Liver (tissue), 9 donors: ENCODE measurements around the gene NPC1L1. TPM values are rescaled to one million over a fixed set of nuclear protein-coding genes. Genes with fewer than 3 reads are reported as not detected.

Experiments used
- DNase-seq: peaks from one replicate; pipeline ENCODE4 v3.0.0-alpha.2; 2017; ENCODE audit warnings: low spot score
- H3K27ac ChIP-seq, 2 donors: one replicate each; pipeline ENCODE4 v1.7.0; 2013; ENCODE audit warnings: inconsistent platforms in 2 of 2, low read length in 2 of 2, control low read depth in 1 of 2, low read depth in 1 of 2, mild to moderate bottlenecking in 1 of 2
- H3K27me3 ChIP-seq, 4 donors: one replicate each; pipeline versions ENCODE4 v1.6.1 to v1.7.0; 2013; ENCODE audit warnings: low read length in 3 of 4, inconsistent platforms in 1 of 4, mild to moderate bottlenecking in 1 of 4, moderate library complexity in 1 of 4; ENCODE audit not compliant: control insufficient read depth in 4 of 4, insufficient read depth in 4 of 4
- H3K36me3 ChIP-seq, 4 donors: one replicate each; pipeline versions ENCODE4 v1.6.1 to v1.7.0; 2013; ENCODE audit warnings: low read length in 3 of 4, mild to moderate bottlenecking in 3 of 4, low read depth in 1 of 4, moderate library complexity in 1 of 4; ENCODE audit not compliant: control insufficient read depth in 4 of 4, insufficient read depth in 3 of 4
- H3K4me1 ChIP-seq, 4 donors: one replicate each; pipeline versions ENCODE4 v1.6.1 to v1.7.0; 2013; ENCODE audit warnings: low read length in 3 of 4, mild to moderate bottlenecking in 3 of 4, moderate library complexity in 1 of 4; ENCODE audit not compliant: control insufficient read depth in 4 of 4, insufficient read depth in 4 of 4
- H3K4me3 ChIP-seq, 3 donors: one replicate each; pipeline versions ENCODE4 v1.6.1 to v1.7.0; 2013; ENCODE audit warnings: low read length in 3 of 3, control low read depth in 1 of 3, low read depth in 1 of 3, mild to moderate bottlenecking in 1 of 3
- H3K9ac ChIP-seq, 2 donors: one replicate each; pipeline ENCODE4 v1.7.0; 2013; ENCODE audit warnings: low read length in 2 of 2, mild to moderate bottlenecking in 2 of 2, moderate library complexity in 2 of 2, control low read depth in 1 of 2, low read depth in 1 of 2
- H3K9me3 ChIP-seq, 4 donors: one replicate each; pipeline versions ENCODE4 v1.6.1 to v1.7.0; 2013; ENCODE audit warnings: low read length in 3 of 4; ENCODE audit not compliant: control insufficient read depth in 4 of 4
- EGR1 ChIP-seq, 2 donors: IDR thresholded peaks; 2 replicates each; pipeline ENCODE4 v1.6.1; 2016 to 2018; ENCODE audit warnings: antibody characterized with exemption in 2 of 2, low read depth in 2 of 2
- FOXA1 ChIP-seq: IDR thresholded peaks from 2 replicates; pipeline ENCODE4 v1.6.1; 2016; ENCODE audit warnings: antibody characterized with exemption
- FOXA2 ChIP-seq: IDR thresholded peaks from 2 replicates; pipeline ENCODE4 v1.6.1; 2016; ENCODE audit warnings: antibody characterized with exemption
- HNF4A ChIP-seq, 2 donors: conservative IDR thresholded peaks; 2 replicates each; pipeline ENCODE4 v1.6.1; 2016; ENCODE audit warnings: antibody characterized with exemption in 2 of 2, mild to moderate bottlenecking in 2 of 2
- HNF4G ChIP-seq: IDR thresholded peaks from 2 replicates; pipeline ENCODE4 v1.6.1; 2016; ENCODE audit warnings: antibody characterized with exemption
- JUND ChIP-seq, 2 donors: IDR thresholded peaks; 2 replicates each; pipeline ENCODE4 v1.6.1; 2016; ENCODE audit warnings: antibody characterized with exemption in 2 of 2
- MAX ChIP-seq: IDR thresholded peaks from 2 replicates; pipeline ENCODE4 v1.6.1; 2016; ENCODE audit warnings: antibody characterized with exemption
- NR2F2 ChIP-seq: IDR thresholded peaks from 2 replicates; pipeline ENCODE4 v1.6.1; 2016; ENCODE audit warnings: antibody characterized with exemption
- RAD21 ChIP-seq, 2 donors: IDR thresholded peaks; 2 replicates each; pipeline ENCODE4 v1.6.1; 2016; ENCODE audit warnings: antibody characterized with exemption in 2 of 2, mild to moderate bottlenecking in 2 of 2
- RXRA ChIP-seq, 2 donors: IDR thresholded peaks; 2 replicates each; pipeline ENCODE4 v1.6.1; 2017 to 2018; ENCODE audit warnings: antibody characterized with exemption in 2 of 2, mild to moderate bottlenecking in 1 of 2
- SP1 ChIP-seq: IDR thresholded peaks from 2 replicates; pipeline ENCODE4 v1.6.1; 2018; ENCODE audit warnings: antibody characterized with exemption, mild to moderate bottlenecking
- TAF1 ChIP-seq: conservative IDR thresholded peaks from 2 replicates; pipeline ENCODE4 v1.6.1; 2016; ENCODE audit warnings: antibody characterized with exemption, mild to moderate bottlenecking
- YY1 ChIP-seq: IDR thresholded peaks from 2 replicates; pipeline ENCODE4 v1.6.1; 2016; ENCODE audit warnings: antibody characterized with exemption, mild to moderate bottlenecking
- WGBS: extraction: QIAGEN DNeasy Blood & Tissue Kit; methylation state at CpG from one replicate; pipeline ENCODE4 v1.1.7; 2013; 5-methylcytosine and 5-hydroxymethylcytosine counted together
- polyA plus RNA-seq, 2 donors: library from polyadenylated mRNA; stranded (reverse) in 1 of 2; unstranded in 1 of 2; fragments of 200-250 nt in 1 of 2; fragments of >200 nt in 1 of 2; fragmentation: Nextera tagmentation in 1 of 2; extraction: Ambion mirVana in 1 of 2; gene quantifications; one replicate each; pipeline versions ENCODE4 v1.2.1 to v1.2.3, GENCODE V29; 2013 to 2015
- total RNA-seq, 2 donors: library from RNA; depleted of rRNA; stranded (reverse); fragments of >200 nt; gene quantifications; one replicate each; pipeline ENCODE4 v1.2.3, GENCODE V29; 2014
- TF ChIP-seq, protein P1 (sequence below): IDR thresholded peaks from 2 replicates; pipeline ENCODE4 v1.6.1; 2016; ENCODE audit warnings: antibody characterized with exemption
- TF ChIP-seq, protein P2 (sequence below): fragments of 150-350 bp; IDR thresholded peaks from 2 replicates; pipeline ENCODE4 v1.5.1; 2017; ENCODE audit warnings: improper control_type of control experiment, low read depth, low read length; ENCODE audit not compliant: missing input control
- TF ChIP-seq, protein P3 (sequence below): IDR thresholded peaks from 2 replicates; pipeline ENCODE4 v1.6.1; 2016; ENCODE audit warnings: antibody characterized with exemption, mild to moderate bottlenecking
- TF ChIP-seq, protein P4 (sequence below): IDR thresholded peaks from 2 replicates; pipeline ENCODE4 v1.6.1; 2016; ENCODE audit warnings: antibody characterized with exemption
- donor health status: healthy.
- donor health status: healthy.
- donor health status: healthy.
- donor health status: healthy.
- donor health status: healthy.

Gene NPC1L1
- total and polyA plus RNA-seq, 4 donors: 7.2 to 22.1 (median 15.3) TPM

GRCh38 chr7:44522315-44522714 is 18.8 kb downstream of the NPC1L1 start:
- H3K27me3 ChIP-seq: no peaks in the 10 kb centered on the region
- no peak overlapping the region for H3K9ac ChIP-seq
- 93% methylated on average over 3 of the region's 3 CpGs for WGBS
- TF ChIP-seq FOXA2 (no peak), TAF1 (no peak), JUND (IDR thresholded peaks at IDR 0.05) (no peak), FOXA1 (no peak), YY1 (no peak), RAD21 (IDR thresholded peaks at IDR 0.05) (no peak), NR2F2 (no peak), EGR1 (IDR thresholded peaks at IDR 0.05; ENCODE audit: low read depth in 2 of 2) (no peak)
- TF ChIP-seq, protein P1, sequence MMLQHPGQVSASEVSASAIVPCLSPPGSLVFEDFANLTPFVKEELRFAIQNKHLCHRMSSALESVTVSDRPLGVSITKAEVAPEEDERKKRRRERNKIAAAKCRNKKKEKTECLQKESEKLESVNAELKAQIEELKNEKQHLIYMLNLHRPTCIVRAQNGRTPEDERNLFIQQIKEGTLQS: no peak
- TF ChIP-seq, protein P2, sequence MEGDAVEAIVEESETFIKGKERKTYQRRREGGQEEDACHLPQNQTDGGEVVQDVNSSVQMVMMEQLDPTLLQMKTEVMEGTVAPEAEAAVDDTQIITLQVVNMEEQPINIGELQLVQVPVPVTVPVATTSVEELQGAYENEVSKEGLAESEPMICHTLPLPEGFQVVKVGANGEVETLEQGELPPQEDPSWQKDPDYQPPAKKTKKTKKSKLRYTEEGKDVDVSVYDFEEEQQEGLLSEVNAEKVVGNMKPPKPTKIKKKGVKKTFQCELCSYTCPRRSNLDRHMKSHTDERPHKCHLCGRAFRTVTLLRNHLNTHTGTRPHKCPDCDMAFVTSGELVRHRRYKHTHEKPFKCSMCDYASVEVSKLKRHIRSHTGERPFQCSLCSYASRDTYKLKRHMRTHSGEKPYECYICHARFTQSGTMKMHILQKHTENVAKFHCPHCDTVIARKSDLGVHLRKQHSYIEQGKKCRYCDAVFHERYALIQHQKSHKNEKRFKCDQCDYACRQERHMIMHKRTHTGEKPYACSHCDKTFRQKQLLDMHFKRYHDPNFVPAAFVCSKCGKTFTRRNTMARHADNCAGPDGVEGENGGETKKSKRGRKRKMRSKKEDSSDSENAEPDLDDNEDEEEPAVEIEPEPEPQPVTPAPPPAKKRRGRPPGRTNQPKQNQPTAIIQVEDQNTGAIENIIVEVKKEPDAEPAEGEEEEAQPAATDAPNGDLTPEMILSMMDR: no peak
- TF ChIP-seq, protein P3, sequence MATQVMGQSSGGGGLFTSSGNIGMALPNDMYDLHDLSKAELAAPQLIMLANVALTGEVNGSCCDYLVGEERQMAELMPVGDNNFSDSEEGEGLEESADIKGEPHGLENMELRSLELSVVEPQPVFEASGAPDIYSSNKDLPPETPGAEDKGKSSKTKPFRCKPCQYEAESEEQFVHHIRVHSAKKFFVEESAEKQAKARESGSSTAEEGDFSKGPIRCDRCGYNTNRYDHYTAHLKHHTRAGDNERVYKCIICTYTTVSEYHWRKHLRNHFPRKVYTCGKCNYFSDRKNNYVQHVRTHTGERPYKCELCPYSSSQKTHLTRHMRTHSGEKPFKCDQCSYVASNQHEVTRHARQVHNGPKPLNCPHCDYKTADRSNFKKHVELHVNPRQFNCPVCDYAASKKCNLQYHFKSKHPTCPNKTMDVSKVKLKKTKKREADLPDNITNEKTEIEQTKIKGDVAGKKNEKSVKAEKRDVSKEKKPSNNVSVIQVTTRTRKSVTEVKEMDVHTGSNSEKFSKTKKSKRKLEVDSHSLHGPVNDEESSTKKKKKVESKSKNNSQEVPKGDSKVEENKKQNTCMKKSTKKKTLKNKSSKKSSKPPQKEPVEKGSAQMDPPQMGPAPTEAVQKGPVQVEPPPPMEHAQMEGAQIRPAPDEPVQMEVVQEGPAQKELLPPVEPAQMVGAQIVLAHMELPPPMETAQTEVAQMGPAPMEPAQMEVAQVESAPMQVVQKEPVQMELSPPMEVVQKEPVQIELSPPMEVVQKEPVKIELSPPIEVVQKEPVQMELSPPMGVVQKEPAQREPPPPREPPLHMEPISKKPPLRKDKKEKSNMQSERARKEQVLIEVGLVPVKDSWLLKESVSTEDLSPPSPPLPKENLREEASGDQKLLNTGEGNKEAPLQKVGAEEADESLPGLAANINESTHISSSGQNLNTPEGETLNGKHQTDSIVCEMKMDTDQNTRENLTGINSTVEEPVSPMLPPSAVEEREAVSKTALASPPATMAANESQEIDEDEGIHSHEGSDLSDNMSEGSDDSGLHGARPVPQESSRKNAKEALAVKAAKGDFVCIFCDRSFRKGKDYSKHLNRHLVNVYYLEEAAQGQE: no peak
- TF ChIP-seq, protein P4, sequence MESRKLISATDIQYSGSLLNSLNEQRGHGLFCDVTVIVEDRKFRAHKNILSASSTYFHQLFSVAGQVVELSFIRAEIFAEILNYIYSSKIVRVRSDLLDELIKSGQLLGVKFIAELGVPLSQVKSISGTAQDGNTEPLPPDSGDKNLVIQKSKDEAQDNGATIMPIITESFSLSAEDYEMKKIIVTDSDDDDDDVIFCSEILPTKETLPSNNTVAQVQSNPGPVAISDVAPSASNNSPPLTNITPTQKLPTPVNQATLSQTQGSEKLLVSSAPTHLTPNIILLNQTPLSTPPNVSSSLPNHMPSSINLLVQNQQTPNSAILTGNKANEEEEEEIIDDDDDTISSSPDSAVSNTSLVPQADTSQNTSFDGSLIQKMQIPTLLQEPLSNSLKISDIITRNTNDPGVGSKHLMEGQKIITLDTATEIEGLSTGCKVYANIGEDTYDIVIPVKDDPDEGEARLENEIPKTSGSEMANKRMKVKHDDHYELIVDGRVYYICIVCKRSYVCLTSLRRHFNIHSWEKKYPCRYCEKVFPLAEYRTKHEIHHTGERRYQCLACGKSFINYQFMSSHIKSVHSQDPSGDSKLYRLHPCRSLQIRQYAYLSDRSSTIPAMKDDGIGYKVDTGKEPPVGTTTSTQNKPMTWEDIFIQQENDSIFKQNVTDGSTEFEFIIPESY: no peak
- no peak for DNase-seq
- H3K36me3 ChIP-seq: peaks cover 3 to 41% (median 27%) of the 10 kb centered on the region in 4 donors
- H3K9me3 ChIP-seq: no peaks in the 10 kb centered on the region
- no peaks in the 10 kb centered on the region for H3K4me1 ChIP-seq
- no peak overlapping the region for H3K4me3 ChIP-seq
- no peak overlapping the region for H3K27ac ChIP-seq

DNA sequence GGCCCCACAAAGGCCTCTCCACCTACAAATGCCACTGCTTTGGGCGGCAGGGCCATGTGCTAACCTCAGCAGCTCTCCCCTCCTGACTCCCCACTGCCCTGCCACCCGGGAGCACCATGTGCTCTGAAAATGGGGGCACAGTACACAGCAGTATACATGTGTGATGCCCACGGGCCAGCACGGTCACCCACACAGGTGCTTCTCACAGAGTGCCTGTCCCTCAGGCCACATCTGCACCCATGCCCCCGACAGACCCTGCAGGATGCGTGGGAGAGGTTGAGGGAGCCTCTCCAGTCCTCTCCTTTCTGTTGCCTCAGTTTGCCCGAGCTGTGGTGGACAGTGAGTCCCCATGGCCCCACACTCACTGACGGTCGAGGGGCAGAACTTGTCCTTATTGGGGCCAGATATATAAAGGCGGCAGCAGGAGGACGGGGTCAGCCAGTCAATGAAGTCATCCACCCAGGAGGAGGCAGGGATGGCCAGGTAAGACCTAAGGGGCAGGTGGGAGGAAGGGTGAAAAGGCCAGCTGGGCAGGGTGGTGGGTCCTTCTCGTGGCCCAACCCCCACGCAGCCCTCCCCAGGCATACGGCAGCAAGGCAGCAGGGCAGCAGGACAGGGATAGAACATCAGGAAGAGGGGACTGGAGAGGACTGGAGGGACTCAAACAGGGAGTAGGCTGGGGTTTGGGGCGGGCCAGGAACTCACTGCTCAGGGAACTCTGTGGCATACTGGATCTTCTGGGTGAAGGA is 19.6 kb downstream of the NPC1L1 start:
- 90% methylated on average over 15 of the region's 15 CpGs for WGBS
- Histone ChIP-seq H3K4me1 (no peaks in the 10 kb centered on the region), H3K9ac (no peak overlapping the region), H3K27ac (no peak overlapping the region), H3K9me3 (no peaks in the 10 kb centered on the region), H3K36me3 (peaks cover 3 to 45% (median 27%) of the 10 kb centered on the region in 4 donors), H3K27me3 (no peaks in the 10 kb centered on the region), H3K4me3 (no peak overlapping the region)
- no peak for DNase-seq
- no peak for TF ChIP-seq SP1
- TF ChIP-seq, protein P2: no peak
- no peak for TF ChIP-seq FOXA2
- no peak for TF ChIP-seq JUND (IDR thresholded peaks at IDR 0.05)
- TF ChIP-seq, protein P1: no peak
- TF ChIP-seq HNF4A (conservative IDR thresholded peaks at IDR 0.05): no peak
- TF ChIP-seq EGR1 (IDR thresholded peaks at IDR 0.05; ENCODE audit: low read depth in 2 of 2): no peak
- TF ChIP-seq HNF4G: no peak
- no peak for TF ChIP-seq MAX
- TF ChIP-seq RAD21 (IDR thresholded peaks at IDR 0.05): no peak
- no peak for TF ChIP-seq RXRA (IDR thresholded peaks at IDR 0.05)
- TF ChIP-seq, protein P4: no peak
- no peak for TF ChIP-seq TAF1
